ENCODE data around the gene CBFA2T3. TPM values are rescaled to one million over a fixed set of nuclear protein-coding genes. Genes with fewer than 3 reads are reported as not detected.

The CBFA2T3 gene
- total RNA-seq, 1 experiment from 2014 or later: 2.9 TPM

GRCh38 chr16:89001117-89002027, 24.4 kb upstream of the CBFA2T3 start:
- no peak overlapping the region for H2BK120ac ChIP-seq (ENCODE audit: low read depth, low read length, poor library complexity, severe bottlenecking)
- no peaks in the 10 kb centered on the region for H3K23me2 ChIP-seq (ENCODE audit: insufficient read length, low read depth, low read length, poor library complexity, severe bottlenecking)
- peaks cover 27 to 38% of the 10 kb centered on the region in 2 experiments for H3K9me3 Mint-ChIP-seq
- H3K23ac ChIP-seq (ENCODE audit: insufficient read length, low read depth, low read length): no peak overlapping the region
- DNase-seq: peak; percentile 70
- no peak overlapping the region for H2AK5ac ChIP-seq (ENCODE audit: insufficient read length, low read length)
- H3K4me1 Mint-ChIP-seq: peaks cover 14 to 26% of the 10 kb centered on the region in 2 experiments
- no peak overlapping the region for H2BK5ac ChIP-seq (ENCODE audit: insufficient read length, low read length)
- H2BK12ac ChIP-seq (ENCODE audit: insufficient read length, low read depth, low read length): no peak overlapping the region
- H3K18ac ChIP-seq (ENCODE audit: insufficient read length, low read depth, low read length): no peak overlapping the region
- H3T11ph ChIP-seq (ENCODE audit: low read length): no peak overlapping the region
- no peaks in the 10 kb centered on the region for H3K79me1 ChIP-seq (ENCODE audit: insufficient read depth, low read depth, low read length, poor library complexity, severe bottlenecking)
- H3K4me1 ChIP-seq (ENCODE audit: insufficient read depth, low read length): no peaks in the 10 kb centered on the region
- H3K9ac ChIP-seq (ENCODE audit: extremely low read depth, insufficient read length, low read length): no peak overlapping the region
- H3K4me3 Mint-ChIP-seq: peak overlapping the region in 1 of 2 experiments; percentile 69; a peak in 2 of 5 replicates
- no peak overlapping the region for H2BK15ac ChIP-seq (ENCODE audit: low read depth, low read length)
- H3K14ac ChIP-seq (ENCODE audit: insufficient read depth, low read length): no peak overlapping the region
- H2AFZ ChIP-seq (ENCODE audit: low read length): no peak overlapping the region
- H4K8ac ChIP-seq (replicated peaks; ENCODE audit: insufficient read length, low read depth, low read length): no peak overlapping the region
- peak overlapping the region in 1 of 3 experiments; percentile 77; a peak in 2 of 7 replicates for H3K27ac Mint-ChIP-seq
- no peak overlapping the region for H3K56ac ChIP-seq (ENCODE audit: insufficient read length, low read depth, low read length)
- H2BK20ac ChIP-seq (ENCODE audit: low read depth, low read length, poor library complexity, severe bottlenecking): no peak overlapping the region
- peaks cover 9% of the 10 kb centered on the region for H3K9me3 ChIP-seq (ENCODE audit: control insufficient read depth, low read depth, low read length)
- no peak overlapping the region for H4K5ac ChIP-seq (ENCODE audit: insufficient read length, low read depth, low read length)
- no peak for TF ChIP-seq CTCF (conservative IDR thresholded peaks at IDR 0.05)
- H3K36me3 Mint-ChIP-seq (ENCODE audit: insufficient read depth in 1 of 3, low read depth in 3 of 3): peaks cover 0 to 28% (median 13%) of the 10 kb centered on the region in 3 experiments
- no peaks in the 10 kb centered on the region for H3K79me2 ChIP-seq (ENCODE audit: insufficient read depth, low read length)
- H4K91ac ChIP-seq (ENCODE audit: insufficient read length, low read depth, low read length): no peak overlapping the region
- no peak overlapping the region for H3K4ac ChIP-seq (ENCODE audit: low read depth, low read length)
- H3K27me3 ChIP-seq (ENCODE audit: insufficient read depth, low read length): peaks cover 2% of the 10 kb centered on the region; the same call in 1 of the 2 replicates
- WGBS (ENCODE audit: extremely low coverage, insufficient read length, low lambda C conversion rate): no CpG with 5 or more reads among the region's 30 CpGs
- H4K20me1 ChIP-seq (ENCODE audit: control insufficient read depth, insufficient read depth, insufficient read length): no peaks in the 10 kb centered on the region
- H3K27me3 Mint-ChIP-seq (ENCODE audit: low read depth): peaks cover 51% of the 10 kb centered on the region
- no peak overlapping the region for H3K27ac ChIP-seq (ENCODE audit: insufficient read length, low read depth, low read length)
- no peak overlapping the region for H3K4me2 ChIP-seq (ENCODE audit: insufficient read depth, insufficient read length, low read length)

All from H9 (cell line).